Measurements from ENCODE around the gene SLC35E4. TPM values are rescaled to one million over a fixed set of nuclear protein-coding genes. Genes with fewer than 3 reads are reported as not detected.

Gene SLC35E4
- total RNA-seq, 1 experiment from 2014 or later = 12.5 TPM

Other genes with a start within 250 kb of the SLC35E4 start
- 53.2 and 91.7 TPM in 2 replicates for gene RNF215, start 248.4 kb upstream of the SLC35E4 start, total RNA-seq (2014; rRNA removed; shearing (Covaris generic); ENCODE audit: low replicate concordance)
- gene SEC14L2, start 238.8 kb upstream of the SLC35E4 start, total RNA-seq (2014; rRNA removed; shearing (Covaris generic); ENCODE audit: low replicate concordance) = 10.6 and 12.9 TPM in 2 replicates
- 151 and 189 TPM in 2 replicates for gene MTFP1, start 210.0 kb upstream of the SLC35E4 start, total RNA-seq (2014; rRNA removed; shearing (Covaris generic); ENCODE audit: low replicate concordance)
- gene SEC14L3, start 163.8 kb upstream of the SLC35E4 start, total RNA-seq (2014; rRNA removed; shearing (Covaris generic); ENCODE audit: low replicate concordance) = not detected in 2 replicates
- 0.14 TPM in 1 of 2 replicates, not detected in the other for gene SEC14L4, start 130.1 kb upstream of the SLC35E4 start, total RNA-seq (2014; rRNA removed; shearing (Covaris generic); ENCODE audit: low replicate concordance)
- gene SEC14L6, start 89.0 kb upstream of the SLC35E4 start, total RNA-seq (2014; rRNA removed; shearing (Covaris generic); ENCODE audit: low replicate concordance) = 28.2 and 51.2 TPM in 2 replicates
- 46.3 and 76.4 TPM in 2 replicates for gene GAL3ST1, start 61.1 kb upstream of the SLC35E4 start, total RNA-seq (2014; rRNA removed; shearing (Covaris generic); ENCODE audit: low replicate concordance)
- 179 and 184 TPM in 2 replicates for gene PES1, start 43.9 kb upstream of the SLC35E4 start, total RNA-seq (2014; rRNA removed; shearing (Covaris generic); ENCODE audit: low replicate concordance)
- 44.8 and 55.6 TPM in 2 replicates for gene TCN2, start 28.6 kb upstream of the SLC35E4 start, total RNA-seq (2014; rRNA removed; shearing (Covaris generic); ENCODE audit: low replicate concordance)
- 3.8 and 16.0 TPM in 2 replicates for gene DUSP18, start 32.1 kb downstream of the SLC35E4 start, total RNA-seq (2014; rRNA removed; shearing (Covaris generic); ENCODE audit: low replicate concordance)
- gene OSBP2, start 59.1 kb downstream of the SLC35E4 start, total RNA-seq (2014; rRNA removed; shearing (Covaris generic); ENCODE audit: low replicate concordance) = 1.1 and 2.1 TPM in 2 replicates